IPS-18a (cell line): Measurements from ENCODE around the gene NOD2.
A peak's percentile ranks its signal among the peaks of the same experiment; 100 is the strongest.

Experiments
- H3K27ac ChIP-seq: one replicate; pipeline ENCODE4 v1.5.1; 2013; ENCODE audit warnings: low read length
- H3K27me3 ChIP-seq: one replicate; pipeline ENCODE4 v1.6.1; 2013; ENCODE audit warnings: mild to moderate bottlenecking, low read length; ENCODE audit not compliant: control insufficient read depth, insufficient read depth
- H3K36me3 ChIP-seq: one replicate; pipeline ENCODE4 v1.6.1; 2013; ENCODE audit warnings: low read depth, low read length; ENCODE audit not compliant: control insufficient read depth
- H3K4me1 ChIP-seq: one replicate; pipeline ENCODE4 v1.6.1; 2013; ENCODE audit warnings: low read depth, low read length; ENCODE audit not compliant: control insufficient read depth
- H3K4me3 ChIP-seq: one replicate; pipeline ENCODE4 v1.5.1; 2013; ENCODE audit warnings: low read length
- H3K9ac ChIP-seq: one replicate; pipeline ENCODE4 v1.6.1; 2013; ENCODE audit warnings: mild to moderate bottlenecking, low read length, moderate library complexity
- H3K9me3 ChIP-seq: one replicate; pipeline ENCODE4 v1.6.1; 2013; ENCODE audit warnings: low read depth, low read length; ENCODE audit not compliant: control insufficient read depth

Gene NOD2

DNA sequence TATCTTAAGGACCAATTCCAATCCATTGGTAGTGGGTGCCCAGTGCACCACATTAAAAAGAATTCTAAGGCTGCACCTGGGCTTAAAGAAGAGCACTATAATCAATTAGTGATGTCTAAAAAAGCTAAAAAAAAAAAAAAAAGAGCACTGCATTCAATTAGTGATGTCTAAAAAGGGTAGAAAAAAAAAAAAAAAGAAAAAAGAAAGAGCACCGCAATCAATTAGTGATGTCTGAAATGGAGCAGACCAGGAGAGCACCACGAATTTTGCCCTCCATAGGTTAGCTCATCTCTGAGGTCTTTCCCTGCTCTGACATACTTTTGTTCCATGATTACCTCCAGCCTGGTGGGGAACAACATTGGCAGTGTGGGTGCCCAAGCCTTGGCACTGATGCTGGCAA lies 29.6 kb downstream of the NOD2 start:
- no peaks in the 10 kb centered on the region for H3K27me3 ChIP-seq
- H3K9ac ChIP-seq: no peak overlapping the region
- no peaks in the 10 kb centered on the region for H3K4me1 ChIP-seq
- H3K36me3 ChIP-seq: no peaks in the 10 kb centered on the region
- no peak overlapping the region for H3K4me3 ChIP-seq
- no peak overlapping the region for H3K27ac ChIP-seq
- no peaks in the 10 kb centered on the region for H3K9me3 ChIP-seq

DNA sequence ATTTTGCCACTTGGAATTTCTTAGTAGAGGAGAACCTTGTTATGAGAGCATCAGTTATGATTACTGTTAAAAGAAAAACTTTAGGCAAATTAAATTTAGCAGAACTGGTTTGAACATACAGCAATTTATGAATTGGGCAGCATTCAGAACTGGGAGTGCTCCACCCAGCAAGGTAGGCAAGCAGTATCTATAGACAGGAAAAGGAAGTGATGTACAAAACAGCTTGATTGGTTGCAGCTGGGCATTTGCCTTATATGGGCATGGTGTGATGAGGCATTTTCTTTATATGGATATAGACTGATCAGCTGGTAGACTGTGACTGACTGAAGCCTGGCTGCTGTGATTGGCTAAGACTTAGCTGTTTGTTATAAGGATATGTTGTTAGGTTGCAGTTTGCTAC lies 30.9 kb downstream of the NOD2 start:
- Histone ChIP-seq H3K9me3 (no peaks in the 10 kb centered on the region), H3K4me1 (no peaks in the 10 kb centered on the region), H3K27ac (no peak overlapping the region), H3K9ac (no peak overlapping the region), H3K4me3 (no peak overlapping the region), H3K36me3 (no peaks in the 10 kb centered on the region), H3K27me3 (no peaks in the 10 kb centered on the region)

DNA sequence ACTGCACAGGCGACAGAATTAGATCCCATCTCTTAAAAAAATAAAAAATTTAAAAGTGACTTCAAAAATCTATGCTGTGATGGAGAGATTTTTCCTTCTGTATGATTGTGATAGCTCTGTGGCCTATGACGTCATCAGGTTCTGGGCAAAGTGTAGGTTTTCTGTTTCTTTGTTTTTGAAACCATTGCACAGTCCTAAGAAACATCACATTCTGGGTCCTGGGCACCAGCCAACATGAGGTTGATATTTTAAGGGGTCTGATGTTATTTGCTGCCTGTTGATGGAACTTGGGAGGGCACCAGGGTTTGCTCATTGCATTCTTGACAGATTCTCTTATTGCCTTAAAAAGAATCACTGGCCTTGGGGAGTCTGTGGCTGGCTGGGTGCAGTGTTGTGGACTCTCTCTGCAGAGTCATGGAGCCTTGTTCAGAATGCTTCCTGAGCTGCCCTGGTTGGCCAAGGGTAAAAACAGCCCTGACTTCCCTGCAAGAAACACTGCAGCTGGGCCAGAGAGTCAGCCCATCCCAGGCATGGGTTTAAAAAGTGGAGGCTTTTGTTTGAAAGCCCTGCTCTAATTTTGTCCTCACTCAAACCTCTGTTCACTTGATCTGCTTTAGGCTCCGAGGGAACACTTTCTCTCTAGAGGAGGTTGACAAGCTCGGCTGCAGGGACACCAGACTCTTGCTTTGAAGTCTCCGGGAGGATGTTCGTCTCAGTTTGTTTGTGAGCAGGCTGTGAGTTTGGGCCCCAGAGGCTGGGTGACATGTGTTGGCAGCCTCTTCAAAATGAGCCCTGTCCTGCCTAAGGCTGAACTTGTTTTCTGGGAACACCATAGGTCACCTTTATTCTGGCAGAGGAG lies 38.0 kb downstream of the NOD2 start:
- no peak overlapping the region for H3K27ac ChIP-seq
- H3K36me3 ChIP-seq: no peaks in the 10 kb centered on the region
- no peak overlapping the region for H3K4me3 ChIP-seq
- no peaks in the 10 kb centered on the region for H3K27me3 ChIP-seq
- H3K4me1 ChIP-seq: no peaks in the 10 kb centered on the region
- no peak overlapping the region for H3K9ac ChIP-seq
- no peaks in the 10 kb centered on the region for H3K9me3 ChIP-seq

DNA sequence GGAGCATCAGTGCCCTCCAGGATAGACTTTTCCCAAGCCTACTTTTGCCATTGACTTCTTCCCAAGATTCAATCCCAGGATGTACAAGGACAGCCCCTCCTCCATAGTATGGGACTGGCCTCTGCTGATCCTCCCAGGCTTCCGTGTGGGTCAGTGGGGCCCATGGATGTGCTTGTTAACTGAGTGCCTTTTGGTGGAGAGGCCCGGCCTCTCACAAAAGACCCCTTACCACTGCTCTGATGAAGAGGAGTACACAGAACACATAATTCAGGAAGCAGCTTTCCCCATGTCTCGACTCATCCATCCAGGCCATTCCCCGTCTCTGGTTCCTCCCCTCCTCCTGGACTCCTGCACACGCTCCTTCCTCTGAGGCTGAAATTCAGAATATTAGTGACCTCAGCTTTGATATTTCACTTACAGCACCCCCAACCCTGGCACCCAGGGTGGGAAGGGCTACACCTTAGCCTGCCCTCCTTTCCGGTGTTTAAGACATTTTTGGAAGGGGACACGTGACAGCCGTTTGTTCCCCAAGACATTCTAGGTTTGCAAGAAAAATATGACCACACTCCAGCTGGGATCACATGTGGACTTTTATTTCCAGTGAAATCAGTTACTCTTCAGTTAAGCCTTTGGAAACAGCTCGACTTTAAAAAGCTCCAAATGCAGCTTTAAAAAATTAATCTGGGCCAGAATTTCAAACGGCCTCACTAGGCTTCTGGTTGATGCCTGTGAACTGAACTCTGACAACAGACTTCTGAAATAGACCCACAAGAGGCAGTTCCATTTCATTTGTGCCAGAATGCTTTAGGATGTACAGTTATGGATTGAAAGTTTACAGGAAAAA lies 38.8 kb downstream of the NOD2 start:
- Histone ChIP-seq H3K9me3 (no peaks in the 10 kb centered on the region), H3K27me3 (no peaks in the 10 kb centered on the region), H3K4me1 (no peaks in the 10 kb centered on the region), H3K4me3 (no peak overlapping the region), H3K27ac (no peak overlapping the region), H3K36me3 (no peaks in the 10 kb centered on the region), H3K9ac (no peak overlapping the region)

DNA sequence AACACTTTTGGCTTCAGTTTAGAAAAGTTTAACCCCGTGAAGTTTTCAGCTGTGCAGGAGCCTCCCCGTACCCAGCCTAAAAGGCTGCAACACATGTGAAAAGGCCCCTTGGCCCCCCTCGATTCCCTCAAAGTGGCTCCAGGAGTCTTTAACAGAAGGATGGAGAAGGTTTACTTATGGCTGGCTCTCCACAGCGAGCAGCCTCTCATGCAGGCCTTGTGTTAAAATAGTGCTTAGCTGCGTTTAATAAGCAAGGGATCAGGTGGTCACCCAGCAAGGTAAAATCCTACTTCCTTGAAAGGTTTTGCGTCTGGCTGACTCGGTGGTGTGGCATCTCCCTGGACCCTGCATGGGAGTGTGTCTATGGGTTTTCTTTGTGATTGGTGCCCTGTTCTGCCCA lies 40.1 kb downstream of the NOD2 start:
- Histone ChIP-seq H3K4me1 (no peaks in the 10 kb centered on the region), H3K27ac (no peak overlapping the region), H3K27me3 (no peaks in the 10 kb centered on the region), H3K9me3 (no peaks in the 10 kb centered on the region), H3K4me3 (no peak overlapping the region), H3K9ac (no peak overlapping the region), H3K36me3 (no peaks in the 10 kb centered on the region)

DNA sequence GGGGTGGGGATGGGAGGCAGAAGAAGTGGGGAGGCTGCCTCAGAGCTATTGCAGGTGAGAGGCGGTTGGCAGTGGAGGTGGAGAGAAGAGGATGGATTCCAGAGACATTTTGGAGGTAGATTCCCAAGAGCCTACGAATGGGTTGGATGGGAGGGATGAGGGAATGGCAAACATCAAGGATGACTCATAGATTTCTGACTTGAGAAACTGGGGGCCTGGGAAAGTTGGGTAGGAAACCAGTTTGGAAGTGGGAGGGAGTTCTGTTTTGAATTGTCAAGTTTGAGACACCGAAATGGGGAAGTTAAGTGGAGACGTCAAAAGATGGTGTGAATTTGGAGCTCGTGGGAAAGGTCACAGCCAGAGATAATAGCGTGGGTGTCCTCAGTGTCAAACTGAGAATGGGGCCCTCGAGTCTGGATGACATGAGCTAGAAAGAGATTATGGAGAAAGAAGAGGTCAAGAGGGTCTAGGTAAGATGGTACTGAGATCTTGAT lies 42.3 kb downstream of the NOD2 start:
- Histone ChIP-seq H3K9me3 (no peaks in the 10 kb centered on the region), H3K27ac (no peak overlapping the region), H3K9ac (no peak overlapping the region), H3K4me1 (no peaks in the 10 kb centered on the region), H3K27me3 (no peaks in the 10 kb centered on the region), H3K4me3 (no peak overlapping the region), H3K36me3 (no peaks in the 10 kb centered on the region)

DNA sequence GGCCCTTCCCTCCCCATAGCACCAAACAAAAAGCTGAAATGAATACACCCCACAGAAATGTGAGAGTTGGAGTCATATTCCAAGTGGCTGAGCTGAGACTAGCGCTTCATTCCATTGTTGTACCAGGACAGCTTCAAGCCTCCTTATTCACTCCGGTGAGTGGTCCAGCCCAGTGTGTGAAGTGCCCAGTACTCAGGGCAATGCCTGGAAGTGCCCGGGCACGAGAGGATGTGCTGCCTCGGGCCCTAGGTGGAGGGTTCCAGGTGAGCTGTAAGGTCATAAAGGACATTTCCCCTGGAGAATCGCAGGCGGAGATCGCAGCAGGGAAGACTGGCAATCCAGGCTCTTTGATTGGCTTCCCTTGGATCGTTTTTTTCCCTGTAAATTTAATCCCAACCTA lies 43.0 kb downstream of the NOD2 start:
- Histone ChIP-seq H3K27ac (no peak overlapping the region), H3K4me3 (no peak overlapping the region), H3K4me1 (no peaks in the 10 kb centered on the region), H3K36me3 (no peaks in the 10 kb centered on the region), H3K9ac (no peak overlapping the region), H3K9me3 (no peaks in the 10 kb centered on the region), H3K27me3 (no peaks in the 10 kb centered on the region)

DNA sequence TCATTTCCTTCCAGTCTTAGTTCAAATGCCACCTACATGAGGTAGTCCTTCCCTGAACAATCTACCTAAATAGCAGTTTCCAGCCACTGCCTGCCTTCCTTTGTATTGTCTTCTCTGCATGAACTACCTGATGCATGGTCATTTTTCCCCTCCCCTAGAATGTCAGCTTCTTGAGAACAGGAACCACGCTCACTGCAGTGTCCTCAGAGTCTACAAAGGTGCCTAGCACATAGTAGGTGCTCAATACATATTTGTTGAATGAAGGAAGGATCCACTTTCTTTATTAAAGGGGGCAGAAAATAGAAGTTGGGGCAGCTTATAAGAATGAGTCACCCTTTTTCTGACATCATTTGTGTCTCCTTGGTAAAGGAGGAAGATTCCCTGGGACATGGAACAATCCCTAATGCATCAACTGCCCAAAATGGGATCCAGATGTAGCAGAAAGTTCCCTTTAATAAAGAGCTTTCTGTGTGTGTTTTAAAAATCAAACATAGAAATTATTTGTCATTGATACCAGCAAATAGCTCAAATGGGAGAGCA lies 44.1 kb downstream of the NOD2 start:
- H3K4me1 ChIP-seq: no peaks in the 10 kb centered on the region
- H3K36me3 ChIP-seq: no peaks in the 10 kb centered on the region
- H3K27me3 ChIP-seq: no peaks in the 10 kb centered on the region
- no peak overlapping the region for H3K4me3 ChIP-seq
- H3K9ac ChIP-seq: no peak overlapping the region
- H3K9me3 ChIP-seq: no peaks in the 10 kb centered on the region
- H3K27ac ChIP-seq: no peak overlapping the region

DNA sequence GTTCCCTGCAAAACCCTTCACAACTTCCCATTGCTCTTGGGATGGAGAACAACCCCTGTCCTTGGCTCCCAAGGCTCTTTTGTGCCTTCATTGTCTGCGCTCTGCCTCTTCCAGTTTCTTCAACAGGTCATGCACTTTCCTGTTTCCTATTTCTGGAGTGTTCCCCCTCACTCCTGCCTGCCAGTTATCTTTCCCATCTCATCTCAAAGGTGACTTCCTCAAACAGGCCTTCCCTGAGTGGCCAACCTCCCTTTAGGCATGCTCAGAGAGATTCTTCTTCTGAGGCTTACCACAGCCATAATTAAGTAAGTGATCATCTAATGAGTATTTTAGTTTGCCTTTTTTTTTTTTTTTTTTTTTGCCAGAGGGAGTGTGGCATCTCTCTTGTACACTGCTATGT lies 45.6 kb downstream of the NOD2 start:
- peaks cover 12% of the 10 kb centered on the region for H3K4me1 ChIP-seq
- no peak overlapping the region for H3K27ac ChIP-seq
- H3K27me3 ChIP-seq: no peaks in the 10 kb centered on the region
- no peak overlapping the region for H3K9ac ChIP-seq
- H3K4me3 ChIP-seq: no peak overlapping the region
- H3K9me3 ChIP-seq: no peaks in the 10 kb centered on the region
- no peaks in the 10 kb centered on the region for H3K36me3 ChIP-seq

DNA sequence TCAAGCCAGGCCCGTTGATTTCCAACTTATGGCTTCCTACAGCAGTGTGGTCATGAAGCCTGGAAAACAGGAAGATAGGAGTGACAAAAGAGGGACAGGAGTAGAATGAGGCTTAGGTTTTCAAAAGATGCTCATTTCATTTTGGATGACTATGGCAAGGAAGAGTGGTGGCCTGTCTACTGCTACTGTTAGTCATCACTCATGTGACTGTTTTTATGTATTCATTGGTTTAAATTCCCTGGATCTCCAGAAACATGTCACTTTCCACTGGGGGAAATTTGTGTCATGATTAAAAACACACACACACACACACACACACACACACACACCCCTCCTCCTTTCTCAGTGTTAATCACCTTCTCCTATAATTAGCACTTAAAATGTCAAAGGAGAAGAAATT lies 47.3 kb downstream of the NOD2 start:
- peaks cover 22% of the 10 kb centered on the region for H3K4me1 ChIP-seq
- no peak overlapping the region for H3K27ac ChIP-seq
- H3K9me3 ChIP-seq: no peaks in the 10 kb centered on the region
- no peak overlapping the region for H3K4me3 ChIP-seq
- H3K9ac ChIP-seq: no peak overlapping the region
- no peaks in the 10 kb centered on the region for H3K27me3 ChIP-seq
- H3K36me3 ChIP-seq: no peaks in the 10 kb centered on the region

DNA sequence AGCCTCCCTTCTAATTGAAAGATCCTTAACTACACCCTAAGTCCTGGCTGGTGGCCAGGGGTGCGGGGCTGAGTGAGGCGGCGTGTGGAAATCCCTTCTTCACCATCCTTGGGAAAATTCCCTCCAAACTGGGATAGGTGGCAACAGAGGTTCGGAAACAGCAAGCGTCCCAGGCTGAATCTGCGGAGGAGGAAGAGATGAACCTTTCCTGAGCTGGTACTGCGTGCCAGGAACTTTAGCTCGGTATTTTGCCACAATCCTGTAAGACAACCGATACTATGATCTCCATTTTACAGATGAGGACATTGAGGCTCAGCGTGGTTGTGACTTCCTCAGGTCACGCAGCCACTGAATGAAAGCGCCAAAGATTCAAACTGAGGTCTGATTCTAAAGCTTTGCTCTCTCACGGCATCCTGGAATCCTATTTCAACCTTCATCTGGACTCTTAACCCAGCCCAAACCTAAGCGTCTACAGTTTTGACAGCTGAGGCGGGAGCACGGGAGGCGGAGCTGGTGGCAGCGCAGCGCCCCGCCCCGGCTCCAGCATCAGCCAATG lies 47.9 kb downstream of the NOD2 start:
- H3K9ac ChIP-seq: no peak overlapping the region
- H3K27ac ChIP-seq: no peak overlapping the region
- no peaks in the 10 kb centered on the region for H3K9me3 ChIP-seq
- peak overlapping the region; percentile 52 for H3K4me3 ChIP-seq
- H3K27me3 ChIP-seq: no peaks in the 10 kb centered on the region
- no peaks in the 10 kb centered on the region for H3K36me3 ChIP-seq
- peaks cover 22% of the 10 kb centered on the region for H3K4me1 ChIP-seq
